Measurements from ENCODE around the gene LRP8.

Gene LRP8

GRCh38 chr1:53321366-53321765, 6.5 kb downstream of the LRP8 start:
- no peak for DNase-seq

GRCh38 chr1:53320646-53321045, 7.2 kb downstream of the LRP8 start:
- no peak for DNase-seq

DNA sequence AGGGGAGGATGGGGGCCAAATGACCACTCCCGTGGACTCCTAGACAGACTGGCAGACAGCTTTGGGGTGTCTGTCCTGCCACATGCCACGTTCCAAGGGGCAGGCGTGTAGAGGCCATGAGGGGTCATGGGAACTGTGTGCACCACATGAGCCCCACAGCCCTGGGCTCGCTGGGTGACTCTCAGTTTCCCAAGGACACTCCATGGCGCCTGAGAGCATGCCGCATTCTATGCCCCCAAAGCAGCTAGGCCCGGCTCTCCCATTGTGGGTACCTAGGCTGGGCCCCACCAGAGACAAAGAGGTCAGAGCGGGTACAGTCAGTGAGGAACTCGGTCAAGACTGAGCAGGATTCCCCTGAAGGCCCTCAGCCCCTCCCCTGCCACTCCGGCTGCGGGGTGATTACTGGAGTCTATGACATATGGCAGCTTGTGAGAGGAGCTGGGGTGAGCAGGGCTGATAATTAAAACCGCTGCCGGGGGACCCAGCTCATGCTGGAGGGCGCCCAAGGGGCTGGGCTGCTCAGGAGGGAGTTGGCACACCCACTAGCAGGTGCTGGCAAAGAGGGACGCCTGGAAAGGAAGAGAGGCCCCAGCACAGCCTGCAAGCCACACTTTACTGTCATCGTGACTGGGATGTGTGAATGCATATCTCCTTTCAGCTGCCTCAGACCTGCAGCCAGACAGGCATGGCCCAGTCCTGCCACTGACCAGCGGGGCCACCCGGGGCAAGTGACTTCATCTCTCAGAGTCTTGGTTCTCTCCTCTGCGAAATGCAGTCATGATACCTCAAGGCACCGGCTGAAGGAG, 8.4 kb downstream of the LRP8 start:
- DNase-seq: peak; percentile 30

DNA sequence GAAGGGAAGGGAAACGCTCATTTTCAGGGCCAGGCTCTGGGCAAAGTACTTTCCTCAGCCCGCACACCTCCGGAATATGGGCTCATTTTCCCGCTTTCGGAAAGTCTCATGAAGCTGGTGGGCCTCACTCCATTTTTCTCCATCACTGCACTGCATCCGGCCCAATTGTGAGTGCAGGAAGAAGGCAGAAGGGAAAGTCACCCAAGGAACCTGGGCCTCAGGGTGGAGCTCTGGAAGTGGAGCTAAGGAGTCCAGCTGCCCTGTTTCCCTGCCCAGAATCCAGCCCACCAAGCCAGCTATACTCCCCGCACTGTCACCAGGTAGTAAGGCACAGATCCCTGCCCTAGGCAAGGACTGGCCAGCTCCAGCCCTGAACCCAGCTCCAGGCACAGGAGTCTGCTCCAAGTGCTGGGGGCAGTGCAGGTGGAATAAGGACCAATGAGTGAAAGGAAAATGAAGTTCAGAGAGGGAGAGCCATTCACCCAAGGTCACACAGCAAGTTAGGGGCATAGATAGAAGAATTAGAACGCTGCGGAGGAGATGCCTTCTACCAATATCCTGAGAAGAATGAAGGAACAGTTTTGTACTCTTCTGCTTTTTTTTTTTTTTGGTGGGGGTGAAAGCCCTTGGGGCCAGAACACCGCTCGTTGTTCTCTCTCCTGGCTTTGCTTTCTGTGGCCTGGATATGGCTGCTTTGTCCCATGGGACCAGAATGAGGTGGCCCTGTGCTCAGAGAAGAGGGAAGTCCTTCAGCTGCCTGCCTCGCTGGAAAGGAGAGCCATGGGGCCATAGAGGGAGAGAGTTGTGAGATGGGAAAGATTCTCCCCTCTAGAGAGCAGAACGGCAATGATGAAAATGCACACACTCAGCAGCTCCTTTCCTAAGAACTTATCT, 10.0 kb downstream of the LRP8 start:
- DNase-seq: no peak

DNA sequence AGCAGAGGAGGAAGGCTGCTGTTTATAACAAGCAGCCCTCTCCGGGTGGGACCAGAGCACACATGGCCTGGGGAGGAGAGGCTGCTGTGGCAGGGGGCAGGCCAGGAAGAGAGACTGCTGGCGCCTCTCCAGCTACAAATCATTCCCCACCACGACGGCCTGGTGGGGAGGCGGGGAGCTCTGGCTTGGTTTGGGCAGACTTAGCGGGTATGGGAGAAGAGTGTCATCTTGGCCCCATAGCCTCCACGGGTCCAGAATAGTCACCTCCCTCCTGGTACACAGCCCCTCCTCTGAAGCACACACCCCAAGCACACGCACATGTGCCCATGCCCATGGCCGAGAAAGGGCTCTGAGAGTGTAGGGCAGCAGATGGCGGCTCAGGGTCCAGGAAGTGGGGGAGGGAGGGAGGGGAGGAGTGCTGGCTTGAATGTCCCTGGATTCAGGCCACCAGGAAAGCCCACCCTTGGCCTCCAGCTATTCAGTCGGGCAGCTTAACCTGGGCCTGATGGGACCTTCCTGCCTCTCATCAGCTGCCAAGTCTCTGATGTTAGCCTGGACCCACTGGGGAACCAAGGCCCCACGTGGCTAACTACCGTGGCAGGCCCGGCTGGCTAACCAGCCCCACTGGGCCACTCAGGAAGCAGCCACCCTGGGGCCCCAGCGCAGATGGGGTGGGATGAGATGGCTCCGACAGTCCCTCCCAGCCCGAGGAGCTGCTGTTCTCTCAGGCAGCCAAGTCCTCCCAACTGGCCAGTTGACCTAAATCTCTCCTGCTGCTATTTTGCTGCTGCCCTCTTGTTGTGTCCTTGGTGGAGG, 10.9 kb downstream of the LRP8 start:
- peak; percentile 14 for DNase-seq

- DNase-seq: no peak
Measured at GRCh38 chr1:53316424-53316765, 11.5 kb downstream of the LRP8 start.

- no peak for DNase-seq
Measured at GRCh38 chr1:53315456-53316423, 12.1 kb downstream of the LRP8 start.

DNA sequence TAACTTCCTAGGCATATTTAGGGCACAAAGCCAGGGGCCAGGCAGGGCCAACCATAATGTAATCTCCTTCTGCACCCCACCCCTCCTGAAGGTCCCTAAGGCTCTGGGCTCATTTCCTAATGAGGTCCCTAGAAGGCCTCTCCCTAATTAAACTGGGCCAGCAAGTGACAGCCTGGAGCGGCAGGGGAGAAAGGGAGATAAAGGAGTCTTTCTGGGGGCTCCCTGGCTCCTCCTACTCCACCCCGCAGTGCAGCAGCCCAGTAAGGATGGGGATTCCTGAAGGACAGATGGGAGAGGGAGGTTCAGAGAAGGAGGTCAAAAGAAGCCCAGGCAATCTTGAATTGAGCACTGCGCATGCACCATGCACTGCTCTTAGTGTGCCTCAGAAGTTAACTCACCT, 12.8 kb downstream of the LRP8 start:
- DNase-seq: no peak

DNA sequence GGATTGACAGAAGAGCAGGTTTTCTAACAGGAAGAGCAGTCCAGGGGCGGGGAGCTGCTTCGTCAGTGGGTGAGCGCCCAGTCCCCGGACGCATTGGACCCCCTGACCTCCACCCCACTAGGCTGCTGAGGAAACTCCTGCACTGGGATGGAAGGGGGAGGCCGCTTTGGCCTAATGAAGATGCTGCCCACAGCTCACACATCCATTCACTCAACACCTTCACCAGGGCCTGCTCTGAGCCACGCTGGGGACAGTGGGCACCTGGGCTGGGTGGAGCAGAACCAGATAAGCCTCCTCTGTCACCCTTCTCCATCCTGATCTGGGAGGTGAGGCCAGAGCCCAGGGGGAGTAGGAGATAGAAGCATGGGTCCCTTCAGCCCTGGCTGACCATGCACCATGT, 13.3 kb downstream of the LRP8 start:
- no peak for DNase-seq

GRCh38 chr1:53314096-53314495, 13.8 kb downstream of the LRP8 start:
- DNase-seq: no peak

DNA sequence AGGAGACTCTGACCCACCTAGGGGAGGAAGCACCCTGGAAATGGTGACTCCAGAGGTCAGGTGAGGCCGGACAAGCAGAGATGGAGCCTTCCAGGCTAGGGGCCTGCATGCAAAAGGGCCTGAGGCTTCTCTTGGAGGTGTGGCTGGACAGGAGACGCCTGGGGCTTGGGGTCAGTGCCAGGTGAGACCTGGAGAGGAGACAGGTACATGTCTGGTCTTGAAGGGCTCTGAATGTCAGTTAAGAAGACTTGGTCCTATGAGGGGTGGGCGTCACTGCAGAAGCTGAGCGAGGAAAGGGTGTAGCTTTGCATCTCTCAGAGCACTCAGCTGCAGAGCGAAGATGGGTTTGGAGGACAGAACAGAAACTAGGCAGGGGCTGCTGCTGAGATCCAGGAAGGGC, 14.3 kb downstream of the LRP8 start:
- no peak for DNase-seq

GRCh38 chr1:53311702-53312305, 16.1 kb downstream of the LRP8 start:
- DNase-seq: no peak

DNA sequence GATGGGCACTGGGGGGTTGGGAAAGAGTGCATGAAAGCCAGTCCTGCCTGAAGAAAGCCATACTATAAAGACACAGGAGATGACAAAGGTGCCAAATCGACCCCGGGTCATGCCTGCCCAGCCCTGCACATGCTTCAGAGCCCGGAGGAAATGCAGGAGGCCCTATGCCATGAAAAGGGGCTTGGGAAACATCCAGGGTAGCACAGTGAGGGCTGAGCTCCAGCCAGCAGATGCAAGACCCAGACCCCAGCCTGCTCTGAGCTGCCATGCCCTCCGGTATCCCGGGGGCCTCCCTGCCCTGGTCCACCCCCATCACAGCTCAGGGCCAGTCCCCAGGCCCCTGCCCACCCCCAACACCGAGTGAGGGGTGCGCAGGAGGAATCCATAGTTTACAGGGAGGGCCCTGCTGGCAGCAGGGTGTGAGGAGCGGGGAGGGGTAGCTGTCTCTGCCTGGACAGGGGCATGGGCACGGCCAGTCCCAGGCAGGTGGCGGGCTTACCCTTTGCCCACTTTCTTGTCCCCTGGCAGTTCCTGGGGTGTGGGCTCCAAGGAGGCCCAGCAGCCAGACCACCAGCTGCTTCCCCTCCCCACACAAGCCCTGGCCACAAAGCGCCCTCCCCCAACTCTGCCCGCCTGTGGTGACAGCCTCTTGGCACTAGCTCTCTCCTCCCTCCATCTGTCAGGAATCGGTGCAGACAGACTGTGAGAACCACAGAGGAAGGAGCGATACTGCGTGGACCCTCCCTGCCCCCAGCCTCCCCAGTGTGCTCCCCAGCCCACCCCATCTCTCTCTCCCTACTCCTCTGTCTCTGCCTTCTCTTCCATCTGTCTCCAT, 16.8 kb downstream of the LRP8 start:
- DNase-seq: no peak

- no peak for DNase-seq
Measured at GRCh38 chr1:53309802-53310201, 18.1 kb downstream of the LRP8 start.

- DNase-seq: no peak
Measured at GRCh38 chr1:53308506-53308905, 19.4 kb downstream of the LRP8 start.

- DNase-seq: no peak
Measured at GRCh38 chr1:53307037-53307436, 20.8 kb downstream of the LRP8 start.

DNA sequence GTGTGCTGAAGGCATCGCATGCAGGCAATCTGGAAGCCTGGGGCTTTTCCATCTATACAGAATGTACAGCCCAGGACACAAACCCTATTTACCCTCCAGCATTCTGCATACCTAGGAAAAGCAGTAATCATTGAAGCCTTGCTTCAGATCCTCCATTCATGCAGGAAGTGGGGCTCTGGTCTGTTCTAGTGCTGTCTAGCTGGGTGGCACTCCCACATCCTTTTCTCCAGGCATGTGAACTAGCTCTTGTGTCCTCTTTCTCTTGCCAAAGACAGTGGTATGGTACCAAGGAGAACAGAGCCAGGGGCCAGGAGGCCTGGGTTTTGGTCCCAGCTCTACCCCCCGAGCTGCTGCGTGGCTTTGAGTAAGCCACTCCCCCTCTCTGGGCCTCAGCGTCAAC, 21.7 kb downstream of the LRP8 start:
- no peak for DNase-seq

- DNase-seq: no peak
Measured at GRCh38 chr1:53305650-53306049, 22.2 kb downstream of the LRP8 start.

DNA sequence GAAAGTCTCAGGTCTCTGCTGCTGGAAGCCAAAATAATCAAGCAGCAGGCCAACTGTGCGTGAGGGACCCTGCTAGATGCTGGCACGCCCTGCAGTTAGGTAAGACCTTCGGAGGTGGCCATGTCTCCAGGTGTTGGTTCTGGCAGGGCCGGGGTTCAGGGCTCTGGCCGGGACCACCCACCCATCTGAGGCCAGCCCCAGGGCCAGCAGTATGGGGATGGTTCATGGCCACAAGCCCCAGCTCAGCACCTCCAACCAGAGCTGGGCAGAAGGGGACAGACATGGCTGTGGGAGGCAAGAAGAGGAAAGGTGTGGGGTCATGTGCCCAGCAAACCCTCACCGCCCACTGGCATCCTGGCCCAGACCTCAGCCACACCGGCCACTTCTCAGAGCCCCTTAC, 23.3 kb downstream of the LRP8 start:
- no peak for DNase-seq

- DNase-seq: no peak
Measured at GRCh38 chr1:53303726-53304515, 23.9 kb downstream of the LRP8 start.
